Uterus (tissue), 4 donors: ENCODE data around the gene RSL24D1. TPM values are rescaled to one million over a fixed set of nuclear protein-coding genes. Genes with fewer than 3 reads are reported as not detected.

Experiments used
- DNase-seq, 2 donors: peaks; one replicate each; pipeline ENCODE4 v3.0.0-alpha.2; 2019 to 2020
- H3K27ac ChIP-seq, 2 donors: fragments of 200-600 bp; sonication (generic); 1 replicate in 1 of 2; 2 replicates in 1 of 2; pipeline ENCODE4 v1.5.1; 2016 to 2018
- H3K27me3 ChIP-seq, 2 donors: fragments of 200-600 bp; sonication (generic); one replicate each; pipeline ENCODE4 v1.5.1; 2018 to 2019; ENCODE audit warnings: control low read depth in 1 of 2
- H3K36me3 ChIP-seq, 2 donors: fragments of 200-600 bp; sonication (generic); one replicate each; pipeline ENCODE4 v1.5.1; 2019; ENCODE audit warnings: control low read depth in 1 of 2
- H3K4me1 ChIP-seq, 2 donors: fragments of 200-600 bp; sonication (generic); one replicate each; pipeline ENCODE4 v1.5.1; 2018 to 2019; ENCODE audit warnings: control low read depth in 1 of 2
- H3K4me3 ChIP-seq, 2 donors: fragments of 200-600 bp; sonication (generic); 1 replicate in 1 of 2; 2 replicates in 1 of 2; pipeline ENCODE4 v1.5.1; 2018 to 2019; ENCODE audit warnings: mild to moderate bottlenecking in 1 of 2
- H3K9me3 ChIP-seq, 2 donors: fragments of 200-600 bp; sonication (generic); one replicate each; pipeline ENCODE4 v1.5.1; 2019; ENCODE audit warnings: control low read depth in 1 of 2
- POLR2A ChIP-seq, 2 donors: fragments of 450-650 bp; IDR thresholded peaks; one replicate each; pipeline ENCODE4 v1.6.1; 2016; ENCODE audit warnings: antibody characterized with exemption in 2 of 2, mild to moderate bottlenecking in 1 of 2, moderate library complexity in 1 of 2
- intact Hi-C: fragments of 100-400 bp; cut with DNase I; formaldehyde crosslinking; loops from one replicate; pipeline ENCODE4 v1.15.1; 2023; ENCODE audit warnings: low total_unique reads
- total RNA-seq, 4 donors: library from RNA; depleted of rRNA in 3 of 4; stranded (reverse); fragments of >200 nt in 3 of 4; gene quantifications; one replicate each; pipeline versions ENCODE4 v1.1.0 to v1.2.4, GENCODE V29; 2014 to 2023
- TF ChIP-seq, protein P1 (sequence below), 4 experiments: fragments of 200-600 bp in 2 of 4; fragments of 450-650 bp in 2 of 4; sonication (generic) in 2 of 4; IDR thresholded peaks; one replicate each; pipeline ENCODE4 v1.5.1; 2016 to 2019; ENCODE audit warnings: antibody characterized with exemption in 4 of 4, mild to moderate bottlenecking in 2 of 4, moderate library complexity in 1 of 4
- donor health status: DM: yes; HTN: yes; CAD: no.

RSL24D1 gene
- total RNA-seq, 4 donors from 2014 or later: 116 to 162 (median 120) TPM

DNA sequence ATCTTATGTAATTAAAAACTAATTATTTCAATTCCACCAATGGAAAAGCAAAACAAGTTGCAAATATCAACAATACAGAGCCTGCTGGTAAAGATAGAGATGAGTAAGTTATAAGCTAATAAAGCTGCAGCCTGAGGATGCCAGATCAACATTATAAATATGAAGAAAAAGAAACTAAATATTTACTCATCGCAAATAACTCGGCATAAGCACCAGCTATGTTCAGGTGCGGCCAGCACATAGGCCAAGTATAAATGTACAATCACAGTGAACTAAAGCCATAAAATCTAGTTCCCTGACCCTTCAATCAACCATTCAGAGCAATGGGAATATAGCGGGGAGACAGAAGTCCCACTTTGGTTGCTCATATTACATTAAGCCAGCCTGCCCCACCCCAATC, 7.7 kb upstream of the RSL24D1 start:
- intact Hi-C loops: no loop called here
- TF ChIP-seq POLR2A (IDR thresholded peaks at IDR 0.05): no peak
- TF ChIP-seq, protein P1, sequence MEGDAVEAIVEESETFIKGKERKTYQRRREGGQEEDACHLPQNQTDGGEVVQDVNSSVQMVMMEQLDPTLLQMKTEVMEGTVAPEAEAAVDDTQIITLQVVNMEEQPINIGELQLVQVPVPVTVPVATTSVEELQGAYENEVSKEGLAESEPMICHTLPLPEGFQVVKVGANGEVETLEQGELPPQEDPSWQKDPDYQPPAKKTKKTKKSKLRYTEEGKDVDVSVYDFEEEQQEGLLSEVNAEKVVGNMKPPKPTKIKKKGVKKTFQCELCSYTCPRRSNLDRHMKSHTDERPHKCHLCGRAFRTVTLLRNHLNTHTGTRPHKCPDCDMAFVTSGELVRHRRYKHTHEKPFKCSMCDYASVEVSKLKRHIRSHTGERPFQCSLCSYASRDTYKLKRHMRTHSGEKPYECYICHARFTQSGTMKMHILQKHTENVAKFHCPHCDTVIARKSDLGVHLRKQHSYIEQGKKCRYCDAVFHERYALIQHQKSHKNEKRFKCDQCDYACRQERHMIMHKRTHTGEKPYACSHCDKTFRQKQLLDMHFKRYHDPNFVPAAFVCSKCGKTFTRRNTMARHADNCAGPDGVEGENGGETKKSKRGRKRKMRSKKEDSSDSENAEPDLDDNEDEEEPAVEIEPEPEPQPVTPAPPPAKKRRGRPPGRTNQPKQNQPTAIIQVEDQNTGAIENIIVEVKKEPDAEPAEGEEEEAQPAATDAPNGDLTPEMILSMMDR (IDR thresholded peaks at IDR 0.05): no peak
- no peaks in the 10 kb centered on the region for H3K4me1 ChIP-seq
- no peak overlapping the region for H3K27ac ChIP-seq
- H3K9me3 ChIP-seq: no peaks in the 10 kb centered on the region
- no peaks in the 10 kb centered on the region for H3K27me3 ChIP-seq
- no peak overlapping the region for H3K4me3 ChIP-seq
- DNase-seq: no peak
- no peaks in the 10 kb centered on the region for H3K36me3 ChIP-seq

DNA sequence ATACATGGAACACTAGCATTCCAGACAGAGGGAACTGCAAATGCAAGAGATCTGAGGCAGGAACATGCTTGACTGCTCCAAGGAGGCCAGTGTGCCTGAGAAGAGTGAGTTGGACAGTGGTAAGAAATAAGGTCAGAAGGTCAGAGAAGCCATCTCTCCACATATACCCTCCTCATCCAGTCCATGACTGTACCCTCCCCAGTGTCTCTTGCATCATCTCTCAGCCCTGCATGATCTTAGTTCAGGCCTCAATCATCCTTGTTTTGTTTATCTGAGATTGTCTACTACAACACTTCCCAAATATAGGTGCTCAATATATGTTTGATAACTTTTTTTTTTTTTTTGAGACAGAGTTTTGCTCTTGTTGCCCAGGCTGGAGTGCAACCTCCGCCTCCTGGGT, 5.5 kb upstream of the RSL24D1 start:
- Histone ChIP-seq H3K36me3 (no peaks in the 10 kb centered on the region), H3K4me1 (no peaks in the 10 kb centered on the region), H3K9me3 (no peaks in the 10 kb centered on the region), H3K27me3 (no peaks in the 10 kb centered on the region), H3K4me3 (no peak overlapping the region), H3K27ac (no peak overlapping the region)
- DNase-seq: no peak
- TF ChIP-seq, protein P1 (IDR thresholded peaks at IDR 0.05): no peak
- TF ChIP-seq POLR2A (IDR thresholded peaks at IDR 0.05): no peak
- intact Hi-C loops: no loop called here

DNA sequence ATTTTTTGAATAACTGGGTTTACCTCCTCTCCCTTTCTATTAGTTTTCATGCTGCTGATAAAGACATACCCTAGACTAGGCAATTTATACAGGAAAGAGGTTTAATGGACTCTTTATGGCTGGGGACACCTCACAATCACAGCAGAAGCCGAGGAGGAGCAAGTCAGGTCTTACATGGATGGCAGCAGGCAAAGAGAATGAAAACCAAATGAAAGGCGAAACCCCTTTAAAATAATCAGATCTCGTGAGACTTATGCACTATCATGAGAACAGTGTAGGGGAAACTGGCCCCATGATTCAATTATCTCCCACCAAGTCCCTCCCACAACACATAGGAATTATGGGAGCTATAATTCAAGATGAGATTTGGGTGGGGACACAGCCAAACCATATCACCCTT, 2.0 kb upstream of the RSL24D1 start:
- no peaks in the 10 kb centered on the region for H3K27me3 ChIP-seq
- no peak for DNase-seq
- intact Hi-C loops: no loop called here
- no peaks in the 10 kb centered on the region for H3K4me1 ChIP-seq
- no peak for TF ChIP-seq POLR2A (IDR thresholded peaks at IDR 0.05)
- TF ChIP-seq, protein P1 (IDR thresholded peaks at IDR 0.05): no peak
- H3K27ac ChIP-seq: no peak overlapping the region
- no peak overlapping the region for H3K4me3 ChIP-seq
- no peaks in the 10 kb centered on the region for H3K9me3 ChIP-seq
- no peaks in the 10 kb centered on the region for H3K36me3 ChIP-seq

DNA sequence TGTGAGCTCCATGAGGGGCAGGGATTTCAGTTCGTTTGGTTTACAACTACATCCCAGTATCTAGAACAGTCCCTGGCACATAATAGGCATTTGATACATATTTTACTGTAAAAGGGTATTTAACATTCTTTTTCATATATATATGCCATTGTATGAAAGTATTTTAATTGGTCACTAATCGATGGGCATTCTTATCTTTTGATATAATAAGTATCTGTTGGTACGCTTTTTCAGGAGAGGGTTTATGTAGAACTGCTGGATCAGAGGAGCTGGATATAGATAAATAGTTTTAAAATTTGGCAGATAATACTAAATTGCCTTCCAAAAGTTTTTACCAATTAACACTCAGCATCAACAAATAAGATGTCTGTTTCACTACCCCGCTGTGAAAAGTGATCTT, 978 bp upstream of the RSL24D1 start:
- Histone ChIP-seq H3K36me3 (no peaks in the 10 kb centered on the region), H3K27ac (peak overlapping the region; percentile 91 to 93), H3K9me3 (no peaks in the 10 kb centered on the region), H3K4me1 (peaks cover 0 to 6% of the 10 kb centered on the region in 2 donors), H3K4me3 (peak overlapping the region; percentile 86 to 87), H3K27me3 (no peaks in the 10 kb centered on the region)
- TF ChIP-seq, protein P1 (IDR thresholded peaks at IDR 0.05): no peak
- no peak for TF ChIP-seq POLR2A (IDR thresholded peaks at IDR 0.05)
- intact Hi-C loops: no loop called here
- DNase-seq: no peak

DNA sequence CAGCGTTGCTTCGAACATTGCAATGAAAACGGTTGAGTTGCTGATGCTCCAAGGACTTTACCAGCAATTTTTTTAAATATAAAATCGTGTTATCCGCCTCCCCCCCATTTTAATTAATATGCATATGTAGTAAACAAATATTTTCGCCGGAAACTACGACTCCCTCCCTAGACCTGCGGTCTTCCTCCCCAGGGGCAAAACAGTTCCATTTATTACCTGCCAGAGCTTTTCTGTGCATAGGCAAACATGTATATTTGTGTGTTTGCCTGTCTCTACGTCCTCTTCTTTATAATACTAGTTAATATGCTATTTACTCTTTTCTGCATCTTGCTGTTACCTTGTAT, 593 bp upstream of the RSL24D1 start:
- TF ChIP-seq, protein P1 (IDR thresholded peaks at IDR 0.05): no peak
- TF ChIP-seq POLR2A (IDR thresholded peaks at IDR 0.05): no peak
- H3K36me3 ChIP-seq: no peaks in the 10 kb centered on the region
- no peak for DNase-seq
- H3K4me3 ChIP-seq: peak overlapping the region; percentile 86 to 87
- peak overlapping the region; percentile 91 to 93 for H3K27ac ChIP-seq
- intact Hi-C loops: no loop called here
- no peaks in the 10 kb centered on the region for H3K9me3 ChIP-seq
- H3K27me3 ChIP-seq: no peaks in the 10 kb centered on the region
- peaks cover 0 to 6% of the 10 kb centered on the region in 2 donors for H3K4me1 ChIP-seq
